Liver (tissue), 9 donors: ENCODE data around the gene HYAL3. TPM values are rescaled to one million over a fixed set of nuclear protein-coding genes. Genes with fewer than 3 reads are reported as not detected.

ENCODE experiments used
- DNase-seq: peaks from one replicate; pipeline ENCODE4 v3.0.0-alpha.2; 2017; ENCODE audit warnings: low spot score
- H3K27ac ChIP-seq, 2 donors: one replicate each; pipeline ENCODE4 v1.7.0; 2013; ENCODE audit warnings: inconsistent platforms in 2 of 2, low read length in 2 of 2, control low read depth in 1 of 2, low read depth in 1 of 2, mild to moderate bottlenecking in 1 of 2
- H3K27me3 ChIP-seq, 4 donors: one replicate each; pipeline versions ENCODE4 v1.6.1 to v1.7.0; 2013; ENCODE audit warnings: low read length in 3 of 4, inconsistent platforms in 1 of 4, mild to moderate bottlenecking in 1 of 4, moderate library complexity in 1 of 4; ENCODE audit not compliant: control insufficient read depth in 4 of 4, insufficient read depth in 4 of 4
- H3K36me3 ChIP-seq, 4 donors: one replicate each; pipeline versions ENCODE4 v1.6.1 to v1.7.0; 2013; ENCODE audit warnings: low read length in 3 of 4, mild to moderate bottlenecking in 3 of 4, low read depth in 1 of 4, moderate library complexity in 1 of 4; ENCODE audit not compliant: control insufficient read depth in 4 of 4, insufficient read depth in 3 of 4
- H3K4me1 ChIP-seq, 4 donors: one replicate each; pipeline versions ENCODE4 v1.6.1 to v1.7.0; 2013; ENCODE audit warnings: low read length in 3 of 4, mild to moderate bottlenecking in 3 of 4, moderate library complexity in 1 of 4; ENCODE audit not compliant: control insufficient read depth in 4 of 4, insufficient read depth in 4 of 4
- H3K4me3 ChIP-seq, 3 donors: one replicate each; pipeline versions ENCODE4 v1.6.1 to v1.7.0; 2013; ENCODE audit warnings: low read length in 3 of 3, control low read depth in 1 of 3, low read depth in 1 of 3, mild to moderate bottlenecking in 1 of 3
- H3K9ac ChIP-seq, 2 donors: one replicate each; pipeline ENCODE4 v1.7.0; 2013; ENCODE audit warnings: low read length in 2 of 2, mild to moderate bottlenecking in 2 of 2, moderate library complexity in 2 of 2, control low read depth in 1 of 2, low read depth in 1 of 2
- H3K9me3 ChIP-seq, 4 donors: one replicate each; pipeline versions ENCODE4 v1.6.1 to v1.7.0; 2013; ENCODE audit warnings: low read length in 3 of 4; ENCODE audit not compliant: control insufficient read depth in 4 of 4
- FOXA1 ChIP-seq: IDR thresholded peaks from 2 replicates; pipeline ENCODE4 v1.6.1; 2016; ENCODE audit warnings: antibody characterized with exemption
- FOXA2 ChIP-seq: IDR thresholded peaks from 2 replicates; pipeline ENCODE4 v1.6.1; 2016; ENCODE audit warnings: antibody characterized with exemption
- GABPA ChIP-seq, 2 donors: IDR thresholded peaks in 1 of 2; conservative IDR thresholded peaks in 1 of 2; 2 replicates each; pipeline ENCODE4 v1.6.1; 2016; ENCODE audit warnings: antibody characterized with exemption in 2 of 2, mild to moderate bottlenecking in 1 of 2, moderate library complexity in 1 of 2
- HNF4G ChIP-seq: IDR thresholded peaks from 2 replicates; pipeline ENCODE4 v1.6.1; 2016; ENCODE audit warnings: antibody characterized with exemption
- NR2F2 ChIP-seq: IDR thresholded peaks from 2 replicates; pipeline ENCODE4 v1.6.1; 2016; ENCODE audit warnings: antibody characterized with exemption
- RAD21 ChIP-seq, 2 donors: IDR thresholded peaks; 2 replicates each; pipeline ENCODE4 v1.6.1; 2016; ENCODE audit warnings: antibody characterized with exemption in 2 of 2, mild to moderate bottlenecking in 2 of 2
- RXRA ChIP-seq, 2 donors: IDR thresholded peaks; 2 replicates each; pipeline ENCODE4 v1.6.1; 2017 to 2018; ENCODE audit warnings: antibody characterized with exemption in 2 of 2, mild to moderate bottlenecking in 1 of 2
- SP1 ChIP-seq: IDR thresholded peaks from 2 replicates; pipeline ENCODE4 v1.6.1; 2018; ENCODE audit warnings: antibody characterized with exemption, mild to moderate bottlenecking
- YY1 ChIP-seq: IDR thresholded peaks from 2 replicates; pipeline ENCODE4 v1.6.1; 2016; ENCODE audit warnings: antibody characterized with exemption, mild to moderate bottlenecking
- WGBS: extraction: QIAGEN DNeasy Blood & Tissue Kit; methylation state at CpG from one replicate; pipeline ENCODE4 v1.1.7; 2013; 5-methylcytosine and 5-hydroxymethylcytosine counted together
- polyA plus RNA-seq, 2 donors: library from polyadenylated mRNA; stranded (reverse) in 1 of 2; unstranded in 1 of 2; fragments of 200-250 nt in 1 of 2; fragments of >200 nt in 1 of 2; fragmentation: Nextera tagmentation in 1 of 2; extraction: Ambion mirVana in 1 of 2; gene quantifications; one replicate each; pipeline versions ENCODE4 v1.2.1 to v1.2.3, GENCODE V29; 2013 to 2015
- total RNA-seq, 2 donors: library from RNA; depleted of rRNA; stranded (reverse); fragments of >200 nt; gene quantifications; one replicate each; pipeline ENCODE4 v1.2.3, GENCODE V29; 2014
- TF ChIP-seq, protein P1 (sequence below): IDR thresholded peaks from 2 replicates; pipeline ENCODE4 v1.6.1; 2016; ENCODE audit warnings: antibody characterized with exemption, mild to moderate bottlenecking
- TF ChIP-seq, protein P2 (sequence below): IDR thresholded peaks from 2 replicates; pipeline ENCODE4 v1.6.1; 2016; ENCODE audit warnings: antibody characterized with exemption
- TF ChIP-seq, protein P3 (sequence below): fragments of 150-350 bp; IDR thresholded peaks from 2 replicates; pipeline ENCODE4 v1.5.1; 2017; ENCODE audit warnings: improper control_type of control experiment, low read depth, low read length; ENCODE audit not compliant: missing input control
- donor health status: healthy.
- donor health status: healthy.
- donor health status: healthy.
- donor health status: healthy.
- donor health status: healthy.

The HYAL3 gene
- total and polyA plus RNA-seq, 4 donors: 1.8 to 6.6 (median 2.0) TPM

DNA sequence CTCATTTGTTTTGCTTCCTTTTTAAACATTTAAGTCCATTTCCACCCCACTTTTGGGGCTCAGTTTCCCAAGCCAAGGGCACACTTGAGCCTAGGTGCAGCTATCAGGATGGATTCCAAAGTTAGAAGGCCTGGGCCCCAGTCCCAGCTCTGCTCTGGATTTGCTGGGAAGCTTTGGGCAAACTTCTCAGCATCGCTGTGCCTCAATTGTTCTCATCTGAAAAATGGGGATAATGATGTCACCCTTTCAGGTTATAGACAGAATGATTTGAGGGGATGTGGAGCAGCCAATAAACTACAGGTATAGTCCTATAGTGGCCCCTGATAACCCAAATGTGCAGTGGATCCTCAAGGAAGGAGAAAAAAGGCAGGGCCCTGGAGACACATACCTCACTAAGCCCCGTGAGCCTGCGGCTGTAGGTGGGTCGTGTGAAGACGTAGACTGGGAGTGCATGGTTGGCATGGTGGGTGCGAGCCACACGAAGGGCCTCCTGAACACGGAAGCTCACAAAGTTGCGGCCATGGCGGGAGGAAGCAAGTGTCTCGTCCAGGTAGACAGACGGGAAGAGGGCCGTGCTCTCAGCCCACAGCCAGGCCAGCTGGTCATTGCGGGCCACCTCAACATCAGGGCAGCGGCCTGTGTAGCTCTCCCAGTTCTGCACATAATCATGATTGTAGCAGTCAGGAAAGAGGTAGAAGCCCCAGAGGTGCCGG is 20.1 kb upstream of the HYAL3 start:
- Histone ChIP-seq H3K9me3 (no peaks in the 10 kb centered on the region), H3K9ac (no peak overlapping the region), H3K27me3 (no peaks in the 10 kb centered on the region), H3K4me3 (peak overlapping the region in 1 of 3 donors; percentile 96), H3K27ac (no peak overlapping the region), H3K4me1 (peaks cover 15 to 55% (median 47%) of the 10 kb centered on the region in 4 donors), H3K36me3 (peaks cover 0 to 10% (median 2%) of the 10 kb centered on the region in 4 donors)
- TF ChIP-seq, protein P1, sequence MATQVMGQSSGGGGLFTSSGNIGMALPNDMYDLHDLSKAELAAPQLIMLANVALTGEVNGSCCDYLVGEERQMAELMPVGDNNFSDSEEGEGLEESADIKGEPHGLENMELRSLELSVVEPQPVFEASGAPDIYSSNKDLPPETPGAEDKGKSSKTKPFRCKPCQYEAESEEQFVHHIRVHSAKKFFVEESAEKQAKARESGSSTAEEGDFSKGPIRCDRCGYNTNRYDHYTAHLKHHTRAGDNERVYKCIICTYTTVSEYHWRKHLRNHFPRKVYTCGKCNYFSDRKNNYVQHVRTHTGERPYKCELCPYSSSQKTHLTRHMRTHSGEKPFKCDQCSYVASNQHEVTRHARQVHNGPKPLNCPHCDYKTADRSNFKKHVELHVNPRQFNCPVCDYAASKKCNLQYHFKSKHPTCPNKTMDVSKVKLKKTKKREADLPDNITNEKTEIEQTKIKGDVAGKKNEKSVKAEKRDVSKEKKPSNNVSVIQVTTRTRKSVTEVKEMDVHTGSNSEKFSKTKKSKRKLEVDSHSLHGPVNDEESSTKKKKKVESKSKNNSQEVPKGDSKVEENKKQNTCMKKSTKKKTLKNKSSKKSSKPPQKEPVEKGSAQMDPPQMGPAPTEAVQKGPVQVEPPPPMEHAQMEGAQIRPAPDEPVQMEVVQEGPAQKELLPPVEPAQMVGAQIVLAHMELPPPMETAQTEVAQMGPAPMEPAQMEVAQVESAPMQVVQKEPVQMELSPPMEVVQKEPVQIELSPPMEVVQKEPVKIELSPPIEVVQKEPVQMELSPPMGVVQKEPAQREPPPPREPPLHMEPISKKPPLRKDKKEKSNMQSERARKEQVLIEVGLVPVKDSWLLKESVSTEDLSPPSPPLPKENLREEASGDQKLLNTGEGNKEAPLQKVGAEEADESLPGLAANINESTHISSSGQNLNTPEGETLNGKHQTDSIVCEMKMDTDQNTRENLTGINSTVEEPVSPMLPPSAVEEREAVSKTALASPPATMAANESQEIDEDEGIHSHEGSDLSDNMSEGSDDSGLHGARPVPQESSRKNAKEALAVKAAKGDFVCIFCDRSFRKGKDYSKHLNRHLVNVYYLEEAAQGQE: no peak
- TF ChIP-seq NR2F2: no peak
- no peak for TF ChIP-seq FOXA2
- TF ChIP-seq HNF4G: no peak
- TF ChIP-seq RAD21 (IDR thresholded peaks at IDR 0.05): no peak
- TF ChIP-seq, protein P2, sequence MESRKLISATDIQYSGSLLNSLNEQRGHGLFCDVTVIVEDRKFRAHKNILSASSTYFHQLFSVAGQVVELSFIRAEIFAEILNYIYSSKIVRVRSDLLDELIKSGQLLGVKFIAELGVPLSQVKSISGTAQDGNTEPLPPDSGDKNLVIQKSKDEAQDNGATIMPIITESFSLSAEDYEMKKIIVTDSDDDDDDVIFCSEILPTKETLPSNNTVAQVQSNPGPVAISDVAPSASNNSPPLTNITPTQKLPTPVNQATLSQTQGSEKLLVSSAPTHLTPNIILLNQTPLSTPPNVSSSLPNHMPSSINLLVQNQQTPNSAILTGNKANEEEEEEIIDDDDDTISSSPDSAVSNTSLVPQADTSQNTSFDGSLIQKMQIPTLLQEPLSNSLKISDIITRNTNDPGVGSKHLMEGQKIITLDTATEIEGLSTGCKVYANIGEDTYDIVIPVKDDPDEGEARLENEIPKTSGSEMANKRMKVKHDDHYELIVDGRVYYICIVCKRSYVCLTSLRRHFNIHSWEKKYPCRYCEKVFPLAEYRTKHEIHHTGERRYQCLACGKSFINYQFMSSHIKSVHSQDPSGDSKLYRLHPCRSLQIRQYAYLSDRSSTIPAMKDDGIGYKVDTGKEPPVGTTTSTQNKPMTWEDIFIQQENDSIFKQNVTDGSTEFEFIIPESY: no peak
- no peak for TF ChIP-seq YY1
- no peak for TF ChIP-seq SP1
- DNase-seq: no peak
- 87% methylated on average over 16 of the region's 16 CpGs for WGBS

DNA sequence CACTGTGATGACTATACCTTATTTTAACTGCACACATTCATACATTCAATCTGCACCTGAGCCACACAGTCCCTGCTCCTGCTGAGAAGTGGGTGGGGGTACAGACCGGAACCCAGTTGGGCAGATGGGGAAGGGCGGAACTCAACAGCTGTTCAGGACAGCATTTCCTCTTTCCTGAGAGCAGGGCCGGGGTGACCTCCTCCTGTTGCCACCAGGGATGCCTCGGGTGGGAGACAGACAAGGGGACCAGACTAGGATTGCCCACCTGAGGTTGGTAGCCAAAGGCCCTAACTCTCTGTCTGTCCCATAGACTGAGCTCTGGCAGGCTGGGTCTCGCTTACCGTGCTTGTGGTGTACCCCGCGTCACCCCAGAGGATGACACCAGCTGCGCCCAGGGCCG is 19.4 kb upstream of the HYAL3 start:
- no peak overlapping the region for H3K27ac ChIP-seq
- TF ChIP-seq GABPA (IDR thresholded peaks at IDR 0.05 in 1 of 2, conservative IDR thresholded peaks at IDR 0.05 in 1 of 2): no peak
- TF ChIP-seq RXRA (IDR thresholded peaks at IDR 0.05): no peak
- TF ChIP-seq SP1: no peak
- TF ChIP-seq FOXA1: no peak
- no peak for TF ChIP-seq YY1
- TF ChIP-seq, protein P3, sequence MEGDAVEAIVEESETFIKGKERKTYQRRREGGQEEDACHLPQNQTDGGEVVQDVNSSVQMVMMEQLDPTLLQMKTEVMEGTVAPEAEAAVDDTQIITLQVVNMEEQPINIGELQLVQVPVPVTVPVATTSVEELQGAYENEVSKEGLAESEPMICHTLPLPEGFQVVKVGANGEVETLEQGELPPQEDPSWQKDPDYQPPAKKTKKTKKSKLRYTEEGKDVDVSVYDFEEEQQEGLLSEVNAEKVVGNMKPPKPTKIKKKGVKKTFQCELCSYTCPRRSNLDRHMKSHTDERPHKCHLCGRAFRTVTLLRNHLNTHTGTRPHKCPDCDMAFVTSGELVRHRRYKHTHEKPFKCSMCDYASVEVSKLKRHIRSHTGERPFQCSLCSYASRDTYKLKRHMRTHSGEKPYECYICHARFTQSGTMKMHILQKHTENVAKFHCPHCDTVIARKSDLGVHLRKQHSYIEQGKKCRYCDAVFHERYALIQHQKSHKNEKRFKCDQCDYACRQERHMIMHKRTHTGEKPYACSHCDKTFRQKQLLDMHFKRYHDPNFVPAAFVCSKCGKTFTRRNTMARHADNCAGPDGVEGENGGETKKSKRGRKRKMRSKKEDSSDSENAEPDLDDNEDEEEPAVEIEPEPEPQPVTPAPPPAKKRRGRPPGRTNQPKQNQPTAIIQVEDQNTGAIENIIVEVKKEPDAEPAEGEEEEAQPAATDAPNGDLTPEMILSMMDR: no peak
- H3K4me1 ChIP-seq: peaks cover 15 to 48% (median 40%) of the 10 kb centered on the region in 4 donors
- no peak overlapping the region for H3K4me3 ChIP-seq
- peaks cover 0 to 10% (median 2%) of the 10 kb centered on the region in 4 donors for H3K36me3 ChIP-seq
- no peak for DNase-seq
- no peaks in the 10 kb centered on the region for H3K9me3 ChIP-seq
- no peak overlapping the region for H3K9ac ChIP-seq
- H3K27me3 ChIP-seq: no peaks in the 10 kb centered on the region
- 83% methylated on average over 10 of the region's 10 CpGs for WGBS
